Esophagus muscularis mucosa (tissue), 4 donors: ENCODE measurements around the gene SCP2. TPM values are rescaled to one million over a fixed set of nuclear protein-coding genes. Genes with fewer than 3 reads are reported as not detected.

Source experiments
- DNase-seq: peaks from one replicate; pipeline ENCODE4 v3.0.0-alpha.2; 2017; ENCODE audit errors: extremely low spot score
- H3K27ac ChIP-seq, 4 donors: fragments of 200-600 bp; sonication (generic); replicated peaks in 1 of 4; 1 replicate in 3 of 4; 2 replicates in 1 of 4; pipeline ENCODE4 v1.5.1; 2016 to 2019; ENCODE audit warnings: mild to moderate bottlenecking in 1 of 4
- H3K27me3 ChIP-seq, 4 donors: fragments of 200-600 bp; sonication (generic); one replicate each; pipeline versions ENCODE4 v1.5.1 to v1.6.0; 2016 to 2019
- H3K36me3 ChIP-seq, 4 donors: fragments of 200-600 bp; sonication (generic); one replicate each; pipeline ENCODE4 v1.5.1; 2016 to 2019
- H3K4me1 ChIP-seq, 4 donors: fragments of 200-600 bp; sonication (generic); one replicate each; pipeline ENCODE4 v1.5.1; 2016 to 2019
- H3K4me3 ChIP-seq, 4 donors: fragments of 200-600 bp; sonication (generic); 1 replicate in 2 of 4; 2 replicates in 2 of 4; pipeline ENCODE4 v1.5.1; 2016 to 2019; ENCODE audit warnings: mild to moderate bottlenecking in 4 of 4, moderate library complexity in 1 of 4
- H3K9me3 ChIP-seq, 4 donors: fragments of 200-600 bp; sonication (generic); 1 replicate in 3 of 4; 2 replicates in 1 of 4; pipeline ENCODE4 v1.5.1; 2016 to 2019
- EP300 ChIP-seq: sonication (generic); formaldehyde crosslinking; IDR thresholded peaks from one replicate; pipeline ENCODE4 v1.6.1; 2017; ENCODE audit warnings: antibody characterized with exemption
- POLR2A ChIP-seq: fragments of 450-650 bp; IDR thresholded peaks from one replicate; pipeline ENCODE4 v1.6.1; 2017; ENCODE audit warnings: antibody characterized with exemption, moderate library complexity, mild to moderate bottlenecking, low read depth
- POLR2AphosphoS5 ChIP-seq, 2 donors: sonication (generic); formaldehyde crosslinking; IDR thresholded peaks; one replicate each; pipeline ENCODE4 v1.6.1; 2017; ENCODE audit warnings: antibody characterized with exemption in 2 of 2
- WGBS: methylation state at CpG from one replicate; pipeline ENCODE4 v1.1.5; 2018; 5-methylcytosine and 5-hydroxymethylcytosine counted together
- intact Hi-C: fragments of 100-400 bp; cut with DNase I; formaldehyde crosslinking; loops from one replicate; pipeline ENCODE4 v1.15.1; 2023
- total RNA-seq, 4 donors: library from RNA; depleted of rRNA; stranded (reverse); fragments of >200 nt; gene quantifications; one replicate each; pipeline versions ENCODE4 v1.1.0 to v1.2.1, GENCODE V29; 2016
- TF ChIP-seq, protein P1 (sequence below), 3 experiments: fragments of 200-600 bp in 2 of 3; fragments of 450-650 bp in 1 of 3; sonication (generic) in 2 of 3; IDR thresholded peaks; one replicate each; pipeline ENCODE4 v1.5.1; 2017 to 2019; ENCODE audit warnings: antibody characterized with exemption in 3 of 3, mild to moderate bottlenecking in 2 of 3, moderate library complexity in 1 of 3

SCP2 gene
- total RNA-seq, 4 donors from 2014 or later: 83.0 to 94.3 (median 92.1) TPM

DNA sequence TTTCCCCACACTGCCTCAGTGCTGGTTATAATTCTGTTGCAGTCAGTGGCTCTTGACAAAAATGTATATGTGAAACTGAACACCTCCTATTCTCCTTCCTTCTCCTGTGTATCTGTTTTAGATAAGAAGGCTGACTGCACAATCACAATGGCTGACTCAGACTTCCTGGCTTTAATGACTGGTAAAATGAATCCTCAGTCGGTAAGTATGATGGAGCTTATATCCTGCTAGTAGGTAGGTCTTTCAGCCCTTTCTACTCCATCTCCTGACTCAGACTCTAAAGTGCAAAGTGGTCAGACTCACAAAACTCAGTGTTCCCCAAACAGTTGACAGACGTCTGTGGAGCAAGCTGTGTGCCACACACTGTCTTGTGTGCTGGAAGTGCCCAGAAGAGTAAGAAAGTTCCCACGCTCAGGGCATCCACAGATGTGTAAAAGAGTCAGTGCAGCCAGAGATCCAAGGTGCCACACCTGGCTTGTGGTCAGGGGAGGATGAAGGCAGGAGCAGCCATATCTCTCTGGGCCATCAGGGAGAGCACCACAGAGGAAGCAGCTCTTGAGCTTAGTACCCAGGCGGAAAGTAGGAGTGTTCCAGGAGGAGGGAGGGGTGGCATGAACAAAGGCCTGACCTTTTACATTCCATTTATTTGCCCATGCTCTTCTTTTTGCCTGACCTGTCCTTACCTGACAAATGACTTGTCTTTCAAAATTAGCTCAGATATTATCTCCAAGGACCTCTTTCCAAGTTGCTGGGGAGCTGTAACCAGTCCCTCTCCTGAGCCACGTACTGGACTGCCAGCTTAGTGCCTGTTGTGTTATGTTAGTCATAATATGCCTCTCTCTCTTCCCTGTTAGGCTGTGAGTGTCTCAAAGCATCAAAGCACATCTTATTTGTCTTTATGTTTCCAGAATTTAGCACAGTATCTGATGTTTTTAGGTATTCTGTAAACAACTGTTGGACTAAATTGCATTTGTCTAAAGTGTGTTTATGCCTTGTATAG lies 121.0 kb downstream of the SCP2 start:
- Histone ChIP-seq H3K27ac (no peak overlapping the region), H3K9me3 (no peaks in the 10 kb centered on the region), H3K36me3 (peaks cover 8 to 50% (median 15%) of the 10 kb centered on the region in 4 donors), H3K4me1 (peaks cover 20 to 43% (median 31%) of the 10 kb centered on the region in 4 donors), H3K27me3 (no peaks in the 10 kb centered on the region), H3K4me3 (no peak overlapping the region)
- intact Hi-C loops: no loop called here
- no peak for DNase-seq
- TF ChIP-seq, protein P1, sequence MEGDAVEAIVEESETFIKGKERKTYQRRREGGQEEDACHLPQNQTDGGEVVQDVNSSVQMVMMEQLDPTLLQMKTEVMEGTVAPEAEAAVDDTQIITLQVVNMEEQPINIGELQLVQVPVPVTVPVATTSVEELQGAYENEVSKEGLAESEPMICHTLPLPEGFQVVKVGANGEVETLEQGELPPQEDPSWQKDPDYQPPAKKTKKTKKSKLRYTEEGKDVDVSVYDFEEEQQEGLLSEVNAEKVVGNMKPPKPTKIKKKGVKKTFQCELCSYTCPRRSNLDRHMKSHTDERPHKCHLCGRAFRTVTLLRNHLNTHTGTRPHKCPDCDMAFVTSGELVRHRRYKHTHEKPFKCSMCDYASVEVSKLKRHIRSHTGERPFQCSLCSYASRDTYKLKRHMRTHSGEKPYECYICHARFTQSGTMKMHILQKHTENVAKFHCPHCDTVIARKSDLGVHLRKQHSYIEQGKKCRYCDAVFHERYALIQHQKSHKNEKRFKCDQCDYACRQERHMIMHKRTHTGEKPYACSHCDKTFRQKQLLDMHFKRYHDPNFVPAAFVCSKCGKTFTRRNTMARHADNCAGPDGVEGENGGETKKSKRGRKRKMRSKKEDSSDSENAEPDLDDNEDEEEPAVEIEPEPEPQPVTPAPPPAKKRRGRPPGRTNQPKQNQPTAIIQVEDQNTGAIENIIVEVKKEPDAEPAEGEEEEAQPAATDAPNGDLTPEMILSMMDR (IDR thresholded peaks at IDR 0.05): no peak
- TF ChIP-seq POLR2A (no peak), POLR2AphosphoS5 (IDR thresholded peaks at IDR 0.05) (no peak), EP300 (no peak)
- 82% methylated on average over 4 of the region's 5 CpGs for WGBS

DNA sequence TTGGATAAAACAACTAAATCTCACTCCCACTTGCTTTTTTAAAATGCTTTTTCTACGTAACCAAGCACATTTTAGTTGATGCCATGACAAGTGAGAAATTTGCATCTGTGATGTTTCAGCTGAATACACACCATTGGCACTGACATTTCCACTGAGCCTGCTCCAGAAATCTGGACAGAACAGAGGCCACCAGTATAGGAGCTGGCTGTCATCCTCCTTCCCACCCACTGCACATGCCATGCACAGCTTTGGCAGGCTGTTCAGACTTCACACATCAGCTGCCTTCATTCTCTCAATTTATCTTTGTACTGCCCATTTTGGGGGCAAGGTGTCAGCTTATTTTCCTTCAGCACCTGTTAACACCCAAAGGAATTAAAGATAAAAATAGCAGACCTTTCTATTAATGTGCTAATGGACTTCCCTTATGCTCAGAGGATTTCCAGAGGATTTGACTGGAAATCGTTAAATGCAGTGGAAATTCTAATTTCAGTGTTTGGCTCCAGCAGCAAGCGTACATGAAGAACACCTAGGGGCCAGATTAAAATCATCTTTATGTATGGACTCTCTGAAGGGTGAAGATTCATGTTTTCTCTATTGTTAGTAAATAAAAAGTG lies 122.0 kb downstream of the SCP2 start:
- peaks cover 16 to 43% (median 31%) of the 10 kb centered on the region in 4 donors for H3K4me1 ChIP-seq
- H3K27me3 ChIP-seq: no peaks in the 10 kb centered on the region
- no peak overlapping the region for H3K27ac ChIP-seq
- H3K9me3 ChIP-seq: no peaks in the 10 kb centered on the region
- H3K36me3 ChIP-seq: peaks cover 8 to 58% (median 16%) of the 10 kb centered on the region in 4 donors
- WGBS: 76% methylated on average over 3 of the region's 3 CpGs
- TF ChIP-seq EP300 (no peak), POLR2AphosphoS5 (IDR thresholded peaks at IDR 0.05) (no peak), POLR2A (no peak)
- TF ChIP-seq, protein P1 (IDR thresholded peaks at IDR 0.05): no peak
- intact Hi-C loops: no loop called here
- DNase-seq: no peak
- H3K4me3 ChIP-seq: no peak overlapping the region

DNA sequence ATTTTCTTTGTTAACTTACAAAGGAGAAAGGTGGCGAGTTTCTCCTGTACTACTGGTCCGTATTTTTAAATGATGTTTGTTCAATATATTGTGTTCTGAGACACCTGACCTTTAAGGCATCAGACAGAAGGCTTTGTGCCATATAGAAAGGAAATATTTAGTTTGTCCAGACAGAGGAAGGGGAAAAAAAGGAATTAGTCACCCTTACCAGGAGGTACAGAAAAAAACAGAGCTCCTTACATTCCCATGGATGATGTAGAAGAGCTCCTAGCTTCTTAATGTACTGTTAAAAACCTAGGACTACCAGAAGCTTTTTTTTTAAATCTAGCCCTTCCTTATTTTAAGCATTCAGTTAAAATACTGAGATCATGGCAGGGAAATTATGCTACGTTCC lies 122.5 kb downstream of the SCP2 start:
- Histone ChIP-seq H3K4me1 (peaks cover 16 to 43% (median 31%) of the 10 kb centered on the region in 4 donors), H3K9me3 (no peaks in the 10 kb centered on the region), H3K27ac (no peak overlapping the region), H3K27me3 (no peaks in the 10 kb centered on the region), H3K36me3 (peaks cover 8 to 57% (median 15%) of the 10 kb centered on the region in 4 donors), H3K4me3 (no peak overlapping the region)
- WGBS: 85% methylated on average over 3 of the region's 3 CpGs
- intact Hi-C loops: no loop called here
- TF ChIP-seq POLR2A (no peak), POLR2AphosphoS5 (IDR thresholded peaks at IDR 0.05) (no peak), EP300 (no peak)
- TF ChIP-seq, protein P1 (IDR thresholded peaks at IDR 0.05): no peak
- DNase-seq: no peak

DNA sequence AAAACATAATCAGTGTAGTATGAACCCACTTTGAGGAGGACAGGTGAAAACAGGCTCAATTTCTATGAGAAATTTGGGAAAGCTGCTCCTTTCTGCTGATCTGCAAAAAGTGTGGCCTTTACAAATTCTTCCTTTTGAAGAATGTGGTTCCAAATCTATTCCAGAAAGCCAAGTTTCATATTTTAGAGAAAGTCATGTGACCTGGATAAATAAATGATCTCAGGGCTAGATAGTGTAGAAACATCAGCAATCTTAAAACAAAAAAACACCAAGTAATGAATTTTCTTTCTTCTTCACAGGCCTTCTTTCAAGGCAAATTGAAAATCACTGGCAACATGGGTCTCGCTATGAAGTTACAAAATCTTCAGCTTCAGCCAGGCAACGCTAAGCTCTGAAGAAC lies 123.2 kb downstream of the SCP2 start:
- peaks cover 16 to 39% (median 31%) of the 10 kb centered on the region in 4 donors for H3K4me1 ChIP-seq
- H3K27ac ChIP-seq: no peak overlapping the region

More for the DNA sequence above, 123.2 kb downstream of the SCP2 start:
- no peak for DNase-seq
- peaks cover 8 to 57% (median 15%) of the 10 kb centered on the region in 4 donors for H3K36me3 ChIP-seq
- intact Hi-C loops: no loop called here
- no peaks in the 10 kb centered on the region for H3K9me3 ChIP-seq
- 87% methylated on average over 2 of the region's 2 CpGs for WGBS
- H3K27me3 ChIP-seq: no peaks in the 10 kb centered on the region
- H3K4me3 ChIP-seq: no peak overlapping the region
- TF ChIP-seq POLR2AphosphoS5 (IDR thresholded peaks at IDR 0.05) (no peak), EP300 (no peak), POLR2A (no peak)
- TF ChIP-seq, protein P1 (IDR thresholded peaks at IDR 0.05): no peak
